ENCODE results near the gene ABCB1. TPM values are rescaled to one million over a fixed set of nuclear protein-coding genes. Genes with fewer than 3 reads are reported as not detected.

Gene ABCB1
- total and polyA plus RNA-seq, 9 of the 15 experiments (the other 6 are each of a cell fraction or from before 2014, with no cell fraction given): 0.03 to 0.86 (median 0.52) TPM

DNA sequence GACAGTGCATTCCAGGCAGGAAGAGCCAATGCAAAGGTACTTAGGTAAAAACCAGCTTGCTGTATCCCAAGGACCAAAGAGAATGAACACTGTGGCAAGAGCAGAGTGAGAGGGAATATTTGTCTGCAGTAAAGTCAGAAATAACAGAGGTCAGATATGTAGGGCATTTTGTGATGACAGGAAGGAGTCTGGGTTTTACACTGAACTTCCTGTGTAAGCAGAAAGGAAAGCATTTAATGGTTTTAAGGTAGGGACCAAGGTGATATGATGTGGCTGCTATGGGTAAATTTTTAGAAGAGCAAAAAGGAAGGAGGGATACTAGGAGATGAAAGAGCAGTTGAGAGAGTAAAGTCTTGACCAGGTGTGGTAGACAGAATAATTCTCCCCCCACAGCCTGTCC lies 10.1 kb downstream of the ABCB1 start:
- Histone ChIP-seq H3K4me2 (ENCODE audit: insufficient read depth, low read length) (no peak overlapping the region), H3K36me3 (ENCODE audit: control insufficient read depth, insufficient read depth, low read length) (no peaks in the 10 kb centered on the region), H3K79me2 (ENCODE audit: control insufficient read depth, insufficient read depth, low read length) (no peaks in the 10 kb centered on the region), H3K4me3 (no peak overlapping the region), H3K9me1 (ENCODE audit: control insufficient read depth, insufficient read depth, low read length) (no peaks in the 10 kb centered on the region), H3K27ac (ENCODE audit: extremely low read depth, low read depth, low read length) (no peak overlapping the region), H3K9me3 (replicated peaks; ENCODE audit: control insufficient read depth, insufficient read depth, low read depth, low read length) (no peaks in the 10 kb centered on the region), H3K9ac (ENCODE audit: insufficient read depth in 1 of 2, low read depth in 2 of 2, low read length in 2 of 2) (no peak overlapping the region), H2AFZ (ENCODE audit: low read depth, low read length) (no peak overlapping the region), H3K4me1 (replicated peaks in 1 of 2; ENCODE audit: control insufficient read depth in 2 of 2, insufficient read depth in 2 of 2, low read length in 2 of 2) (no peaks in the 10 kb centered on the region), H4K20me1 (replicated peaks; ENCODE audit: control insufficient read depth, insufficient read depth, low read length) (no peaks in the 10 kb centered on the region), H3K27me3 (ENCODE audit: control insufficient read depth in 2 of 2, insufficient read depth in 2 of 2, low read length in 2 of 2) (no peaks in the 10 kb centered on the region)
- FAIRE-seq: no peak
- intact Hi-C loops (cut with micrococcal nuclease) (no loop called here), in situ Hi-C loops (cut with MboI) (no loop called here)
- no peak for ATAC-seq
- BruUV-seq (replicated peaks): no TSS peak
- no peak for DNase-seq (ENCODE audit: extremely low read depth in 1 of 4, low spot score in 3 of 4)
- ChIA-PET CTCF (ENCODE audit: low intra/inter-chr PET ratio) (no interaction called here), POLR2A (no interaction called here)
- TF ChIP-seq BMI1 (IDR thresholded peaks at IDR 0.05; ENCODE audit: low read length) (no peak), KLF6 (CRISPR knock-in tag; IDR thresholded peaks at IDR 0.05; ENCODE audit: borderline replicate concordance) (no peak), BRCA1 (IDR thresholded peaks at IDR 0.05) (no peak), BRCA1 (CRISPR knock-in tag; IDR thresholded peaks at IDR 0.05) (no peak), BRF2 (IDR thresholded peaks at IDR 0.05; ENCODE audit: borderline replicate concordance, insufficient read depth, insufficient read length) (no peak), SOX6 (IDR thresholded peaks at IDR 0.05) (no peak), CREM (IDR thresholded peaks at IDR 0.05; ENCODE audit: low read depth) (no peak), ZNF589 (CRISPR knock-in tag; IDR thresholded peaks at IDR 0.05; ENCODE audit: low read depth) (no peak), XRCC3 (IDR thresholded peaks at IDR 0.05) (no peak), RFX7 (CRISPR knock-in tag; IDR thresholded peaks at IDR 0.05) (no peak), ZNF324 (CRISPR knock-in tag; IDR thresholded peaks at IDR 0.05) (no peak), ZNF584 (CRISPR knock-in tag; IDR thresholded peaks at IDR 0.05; ENCODE audit: low read depth) (no peak), CHD4 (IDR thresholded peaks at IDR 0.05; ENCODE audit: insufficient read depth, insufficient replicate concordance, low read depth, low read length, poor library complexity, severe bottlenecking) (no peak), ZHX1 (conservative IDR thresholded peaks at IDR 0.05; ENCODE audit: low read length) (no peak), EGR1 (conservative IDR thresholded peaks at IDR 0.05) (no peak), PRDM10 (IDR thresholded peaks at IDR 0.05; ENCODE audit: partially characterized antibody) (no peak)

All from K562 (cell line).